Left kidney (tissue), 8 donors: ENCODE data around the gene FCER1A. TPM values are rescaled to one million over a fixed set of nuclear protein-coding genes. Genes with fewer than 3 reads are reported as not detected.

Source experiments
- DNase-seq: peaks from one replicate; pipeline ENCODE4 v3.0.0-alpha.2; 2013
- long read RNA-seq, 8 donors: transcript quantifications; one replicate each; lab custom pipeline, GENCODE V29; 2026
- polyA plus RNA-seq: library from polyadenylated mRNA; unstranded; fragments of 120-200 nt; gene quantifications from one replicate; pipeline ENCODE4 v1.2.1, GENCODE V29; 2013; ENCODE audit not compliant: insufficient read length

Gene FCER1A
- 0.37 TPM for polyA plus RNA-seq
- long read RNA-seq, donor 1 = 0 reads
- long read RNA-seq, donor 2 = 0 reads
- long read RNA-seq, donor 3 = 0 reads
- long read RNA-seq, donor 4 = 0 reads
- long read RNA-seq, donor 5 = 0 reads
- long read RNA-seq, donor 6 = 0 reads
- long read RNA-seq, donor 7 = 0 reads
- long read RNA-seq, donor 8 = 0 reads

- DNase-seq = no peak
Observed at GRCh38 chr1:159302095-159302494, at the start of gene FCER1A. Gene FCER1A (plus strand): TSS chr1:159302336. CDS start chr1:159302365, 29 bp downstream.

GRCh38 chr1:159261311-159261710, 40.8 kb upstream of the FCER1A start:
- no peak for DNase-seq

- DNase-seq = no peak
Observed at GRCh38 chr1:159261721-159262494, 40.2 kb upstream of the FCER1A start.

GRCh38 chr1:159266832-159267231, 35.3 kb upstream of the FCER1A start:
- no peak for DNase-seq

- DNase-seq = no peak
Observed at GRCh38 chr1:159274631-159275030, 27.5 kb upstream of the FCER1A start.

GRCh38 chr1:159275891-159276290, 26.2 kb upstream of the FCER1A start:
- no peak for DNase-seq

- DNase-seq = no peak
Observed at GRCh38 chr1:159279773-159280172, 22.4 kb upstream of the FCER1A start.

GRCh38 chr1:159282118-159282517, 20.0 kb upstream of the FCER1A start:
- no peak for DNase-seq

GRCh38 chr1:159289060-159289459, 13.1 kb upstream of the FCER1A start:
- DNase-seq = no peak

GRCh38 chr1:159291424-159291823, 10.7 kb upstream of the FCER1A start:
- no peak for DNase-seq

GRCh38 chr1:159296706-159297375, 5.3 kb upstream of the FCER1A start:
- no peak for DNase-seq

- DNase-seq = no peak
Observed at GRCh38 chr1:159300146-159300545, 2.0 kb upstream of the FCER1A start.

GRCh38 chr1:159307346-159308020, 5.3 kb downstream of the FCER1A start:
- no peak for DNase-seq

GRCh38 chr1:159311679-159312078, 9.5 kb downstream of the FCER1A start:
- no peak for DNase-seq

GRCh38 chr1:159315381-159315780, 13.2 kb downstream of the FCER1A start:
- no peak for DNase-seq

GRCh38 chr1:159318784-159319551, 16.8 kb downstream of the FCER1A start:
- no peak for DNase-seq

GRCh38 chr1:159334797-159335196, 32.7 kb downstream of the FCER1A start:
- no peak for DNase-seq

- no peak for DNase-seq
Observed at GRCh38 chr1:159338018-159338417, 35.9 kb downstream of the FCER1A start.

GRCh38 chr1:159339536-159339935, 37.4 kb downstream of the FCER1A start:
- no peak for DNase-seq

- no peak for DNase-seq
Observed at GRCh38 chr1:159341736-159342135, 39.6 kb downstream of the FCER1A start.

- DNase-seq = no peak
Observed at GRCh38 chr1:159342761-159343425, 40.8 kb downstream of the FCER1A start.
